Choroid plexus epithelial cell (primary cell): ENCODE results near the gene PBX1.

Source experiments
- DNase-seq: peaks from one replicate; pipeline ENCODE4 v3.0.0-alpha.2; 2010; ENCODE audit warnings: low read depth
- H3K4me3 ChIP-seq: 2 replicates; pipeline ENCODE4 v1.5.1; 2011; ENCODE audit warnings: low read depth, mild to moderate bottlenecking, control low read depth, low read length, moderate library complexity
- TF ChIP-seq, protein P1 (sequence below): conservative IDR thresholded peaks from 2 replicates; pipeline ENCODE4 v1.5.1; 2011; ENCODE audit warnings: low read depth, mild to moderate bottlenecking, control low read depth, inconsistent platforms, low read length, moderate library complexity

PBX1 gene

DNA sequence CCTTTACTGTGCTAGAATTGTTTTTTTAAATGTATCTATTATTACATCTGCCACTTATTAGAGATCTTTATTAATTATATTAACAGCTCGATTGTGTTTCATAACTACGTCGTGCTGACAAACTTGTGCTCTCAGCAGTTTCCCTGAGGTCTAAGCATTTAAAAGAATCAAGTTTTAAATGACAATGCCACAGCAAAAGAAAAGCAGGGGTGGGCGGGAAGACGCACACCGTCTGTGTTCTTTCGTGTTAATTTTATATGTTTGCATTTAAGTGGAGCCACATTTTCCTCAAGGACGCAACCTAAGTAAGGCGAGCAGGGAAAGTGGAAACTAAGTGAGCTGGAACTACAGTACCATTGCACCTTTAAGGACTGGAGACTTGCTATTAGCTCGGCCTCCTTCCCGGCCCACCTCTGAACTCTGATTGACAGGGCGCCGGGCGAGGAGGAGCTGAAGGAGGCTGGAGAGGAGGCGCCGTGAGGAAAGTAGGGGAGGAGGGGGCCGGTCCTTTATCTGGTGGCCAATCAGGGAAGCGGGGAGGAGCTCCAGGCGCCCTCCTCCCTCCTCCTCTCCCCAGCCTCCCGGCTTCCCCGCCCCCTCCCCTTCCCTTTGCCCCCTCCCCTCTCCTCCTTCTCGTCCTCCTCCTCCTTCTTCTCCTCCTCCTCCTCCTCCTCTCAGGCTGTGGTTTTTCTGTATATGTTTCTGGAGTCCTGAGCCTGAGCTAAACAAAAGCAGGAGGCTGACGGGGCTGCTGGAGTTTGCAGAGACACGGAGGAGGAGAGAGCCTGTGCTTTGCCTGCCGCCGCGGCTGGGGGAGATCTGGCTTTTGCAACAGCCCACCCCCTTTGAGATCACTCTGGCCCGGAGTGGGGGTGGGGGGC is at the start of gene PBX1:
Gene PBX1, plus strand, starts transcription at position 724 of the 881 bp plus-strand sequence.
- TF ChIP-seq, protein P1, sequence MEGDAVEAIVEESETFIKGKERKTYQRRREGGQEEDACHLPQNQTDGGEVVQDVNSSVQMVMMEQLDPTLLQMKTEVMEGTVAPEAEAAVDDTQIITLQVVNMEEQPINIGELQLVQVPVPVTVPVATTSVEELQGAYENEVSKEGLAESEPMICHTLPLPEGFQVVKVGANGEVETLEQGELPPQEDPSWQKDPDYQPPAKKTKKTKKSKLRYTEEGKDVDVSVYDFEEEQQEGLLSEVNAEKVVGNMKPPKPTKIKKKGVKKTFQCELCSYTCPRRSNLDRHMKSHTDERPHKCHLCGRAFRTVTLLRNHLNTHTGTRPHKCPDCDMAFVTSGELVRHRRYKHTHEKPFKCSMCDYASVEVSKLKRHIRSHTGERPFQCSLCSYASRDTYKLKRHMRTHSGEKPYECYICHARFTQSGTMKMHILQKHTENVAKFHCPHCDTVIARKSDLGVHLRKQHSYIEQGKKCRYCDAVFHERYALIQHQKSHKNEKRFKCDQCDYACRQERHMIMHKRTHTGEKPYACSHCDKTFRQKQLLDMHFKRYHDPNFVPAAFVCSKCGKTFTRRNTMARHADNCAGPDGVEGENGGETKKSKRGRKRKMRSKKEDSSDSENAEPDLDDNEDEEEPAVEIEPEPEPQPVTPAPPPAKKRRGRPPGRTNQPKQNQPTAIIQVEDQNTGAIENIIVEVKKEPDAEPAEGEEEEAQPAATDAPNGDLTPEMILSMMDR = no peak
- DNase-seq = peak; percentile 99
- H3K4me3 ChIP-seq = peak within 1 kb of the TSS; percentile 63

DNA sequence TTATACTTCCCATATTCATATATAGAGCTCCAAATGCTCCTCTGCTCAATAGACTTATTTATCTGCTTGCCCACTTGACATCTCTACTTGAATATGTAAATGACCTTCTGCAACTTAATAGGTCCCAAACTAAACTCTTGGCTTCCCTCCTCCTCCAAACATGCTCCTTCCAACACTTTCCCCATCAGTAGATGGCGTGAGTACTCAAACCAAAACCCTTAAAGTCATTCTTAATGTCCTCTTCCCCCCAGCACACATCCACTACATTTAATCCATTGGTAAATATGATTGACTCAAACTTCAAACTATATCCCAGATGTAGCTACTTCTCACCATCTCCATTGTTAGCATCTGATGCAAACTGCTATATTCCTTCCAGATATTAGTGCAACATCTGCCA is 48.5 kb upstream of the PBX1 start:
- TF ChIP-seq, protein P1 = peak; percentile 49
- H3K4me3 ChIP-seq = no peak overlapping the region
- DNase-seq = peak; percentile 63

DNA sequence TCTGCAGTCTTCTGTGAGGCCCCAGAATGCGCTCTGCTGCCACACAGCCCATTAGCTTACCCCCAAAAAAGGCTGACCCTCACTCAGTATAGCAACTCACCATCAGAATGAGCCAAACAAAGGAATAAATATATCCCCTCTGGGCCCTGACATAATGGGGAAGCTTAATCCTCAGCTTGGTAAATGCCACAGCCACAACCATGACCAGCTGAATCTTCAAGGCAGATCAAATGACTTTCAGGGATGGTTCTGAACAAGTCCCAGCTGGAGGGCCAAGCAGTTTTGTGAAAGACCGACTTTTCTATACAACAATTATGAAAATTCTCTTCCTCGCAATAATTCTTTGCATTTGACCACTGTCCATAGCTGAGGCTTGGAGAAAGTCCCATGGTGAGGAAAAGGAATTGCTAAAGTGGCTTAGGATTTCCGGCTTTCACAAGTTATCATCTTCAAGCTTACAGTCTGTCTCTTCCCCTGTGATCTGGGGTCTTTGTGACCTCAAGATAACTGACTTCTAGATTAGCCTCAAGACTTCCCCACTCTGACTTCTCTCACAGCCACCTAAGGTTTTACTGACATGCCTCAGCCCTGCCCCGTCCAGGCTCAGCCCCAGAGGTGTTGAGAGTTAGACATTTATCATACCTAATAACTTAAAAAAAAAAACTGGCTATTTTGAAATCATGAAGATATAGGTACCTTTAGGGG is 47.8 kb upstream of the PBX1 start:
- TF ChIP-seq, protein P1 = no peak
- DNase-seq = no peak
- H3K4me3 ChIP-seq = no peak overlapping the region

DNA sequence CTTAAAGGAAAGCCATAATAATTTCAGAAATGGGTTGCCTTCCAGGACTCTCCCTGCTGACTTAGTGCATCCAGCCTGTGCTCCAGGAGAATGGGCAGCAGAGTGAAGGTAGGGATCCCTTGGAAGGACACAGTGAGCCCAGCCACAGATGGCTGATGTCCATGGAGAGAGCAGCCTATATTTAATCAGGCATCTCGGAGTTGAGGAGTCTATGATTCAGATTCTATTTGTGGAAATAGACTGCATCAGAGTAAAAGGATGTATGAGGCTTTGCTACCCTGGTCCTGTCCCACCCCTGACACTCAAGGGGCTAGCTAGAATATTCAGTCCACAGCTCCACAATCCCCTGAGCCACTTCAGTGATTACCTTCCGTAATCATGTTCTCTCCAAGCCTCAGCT is 43.8 kb upstream of the PBX1 start:
- no peak overlapping the region for H3K4me3 ChIP-seq
- TF ChIP-seq, protein P1 = no peak
- DNase-seq = no peak

DNA sequence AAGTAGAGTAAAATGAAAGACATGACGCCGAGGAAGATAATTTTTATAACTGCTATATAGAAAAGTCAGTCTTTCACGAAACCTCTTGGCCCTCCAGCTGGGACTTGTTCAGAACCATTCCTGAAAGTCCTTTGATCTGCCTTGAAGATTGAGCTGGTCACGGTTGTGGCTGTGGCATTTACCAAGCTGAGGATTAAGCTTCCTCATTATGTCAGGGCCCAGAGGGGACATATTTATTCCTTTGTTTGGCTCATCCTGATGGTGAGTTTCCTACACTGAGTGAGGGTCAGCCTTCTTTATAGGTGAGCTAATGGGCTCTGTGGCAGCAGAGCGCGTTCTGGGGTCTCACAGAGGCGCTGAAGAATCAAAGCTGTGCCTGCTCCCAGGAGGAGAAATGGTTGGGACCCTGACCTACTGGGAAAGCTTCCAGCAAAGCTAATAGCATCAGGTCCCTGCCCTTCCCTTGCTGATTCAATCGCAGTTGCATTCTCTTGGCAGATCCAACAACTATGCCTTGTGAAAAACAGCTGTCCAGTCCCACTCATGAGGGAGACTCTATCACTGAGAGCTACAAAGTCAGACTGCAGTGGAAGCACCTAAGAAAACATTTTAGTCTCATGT is 43.2 kb upstream of the PBX1 start:
- no peak overlapping the region for H3K4me3 ChIP-seq
- TF ChIP-seq, protein P1 = no peak
- peak; percentile 30 for DNase-seq

DNA sequence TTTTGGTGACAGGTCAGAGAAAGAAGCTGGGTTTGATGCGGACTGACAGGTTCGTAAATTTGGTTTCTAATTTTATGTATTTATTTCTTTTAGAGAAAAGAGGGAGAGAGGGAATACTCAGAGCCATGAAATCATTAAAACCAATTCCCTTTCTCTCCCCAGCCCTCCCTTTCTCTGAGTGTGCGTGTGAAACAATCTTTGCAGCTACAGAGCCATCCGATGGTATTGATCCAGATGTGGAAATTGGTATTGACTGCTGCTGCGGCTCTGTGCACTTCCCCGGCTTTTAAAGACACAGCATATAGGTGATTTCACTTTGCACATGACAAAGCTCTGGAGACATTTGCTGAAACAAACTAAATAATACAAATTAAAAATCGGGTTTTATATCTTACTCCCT is 42.4 kb upstream of the PBX1 start:
- DNase-seq = no peak
- TF ChIP-seq, protein P1 = no peak
- H3K4me3 ChIP-seq = no peak overlapping the region
